Chondrocyte (in vitro differentiated cells): Measurements from ENCODE around the gene HHEX. TPM values are rescaled to one million over a fixed set of nuclear protein-coding genes. Genes with fewer than 3 reads are reported as not detected.

Source experiments
- DNase-seq: peaks from one replicate; pipeline ENCODE4 v3.0.0; 2021; ENCODE audit warnings: mixed read lengths, low spot score
- H3K27ac Mint-ChIP-seq: one replicate; pipeline ENCODE4 v1.8.0; 2021; ENCODE audit warnings: mild to moderate bottlenecking, moderate library complexity, mixed read lengths; ENCODE audit not compliant: unreplicated experiment
- H3K27me3 Mint-ChIP-seq: 2 replicates; pipeline ENCODE4 v1.8.0; 2021; ENCODE audit warnings: low read depth, mixed read lengths
- H3K36me3 Mint-ChIP-seq: 2 replicates; pipeline ENCODE4 v1.8.0; 2021; ENCODE audit warnings: low read depth, mixed read lengths
- H3K4me1 Mint-ChIP-seq: 2 replicates; pipeline ENCODE4 v1.8.0; 2021; ENCODE audit warnings: low read depth, mild to moderate bottlenecking, mixed read lengths
- H3K4me3 Mint-ChIP-seq: one replicate; pipeline ENCODE4 v1.8.0; 2021; ENCODE audit warnings: mild to moderate bottlenecking, moderate library complexity, mixed read lengths; ENCODE audit not compliant: unreplicated experiment
- H3K9me3 Mint-ChIP-seq: 2 replicates; pipeline ENCODE4 v1.8.0; 2021; ENCODE audit warnings: low read depth, mixed read lengths
- CTCF ChIP-seq: fragments of 200-600 bp; sonication (generic); IDR thresholded peaks from 2 replicates; pipeline ENCODE4 v1.5.0; 2021; ENCODE audit warnings: antibody characterized with exemption, mild to moderate bottlenecking, moderate library complexity
- total RNA-seq: library from RNA; stranded (reverse); gene quantifications from 3 replicates; pipeline ENCODE4 v1.2.1, GENCODE V29; 2021

Gene HHEX
- total RNA-seq, 1 donor from 2014 or later, result 0.80 TPM

DNA sequence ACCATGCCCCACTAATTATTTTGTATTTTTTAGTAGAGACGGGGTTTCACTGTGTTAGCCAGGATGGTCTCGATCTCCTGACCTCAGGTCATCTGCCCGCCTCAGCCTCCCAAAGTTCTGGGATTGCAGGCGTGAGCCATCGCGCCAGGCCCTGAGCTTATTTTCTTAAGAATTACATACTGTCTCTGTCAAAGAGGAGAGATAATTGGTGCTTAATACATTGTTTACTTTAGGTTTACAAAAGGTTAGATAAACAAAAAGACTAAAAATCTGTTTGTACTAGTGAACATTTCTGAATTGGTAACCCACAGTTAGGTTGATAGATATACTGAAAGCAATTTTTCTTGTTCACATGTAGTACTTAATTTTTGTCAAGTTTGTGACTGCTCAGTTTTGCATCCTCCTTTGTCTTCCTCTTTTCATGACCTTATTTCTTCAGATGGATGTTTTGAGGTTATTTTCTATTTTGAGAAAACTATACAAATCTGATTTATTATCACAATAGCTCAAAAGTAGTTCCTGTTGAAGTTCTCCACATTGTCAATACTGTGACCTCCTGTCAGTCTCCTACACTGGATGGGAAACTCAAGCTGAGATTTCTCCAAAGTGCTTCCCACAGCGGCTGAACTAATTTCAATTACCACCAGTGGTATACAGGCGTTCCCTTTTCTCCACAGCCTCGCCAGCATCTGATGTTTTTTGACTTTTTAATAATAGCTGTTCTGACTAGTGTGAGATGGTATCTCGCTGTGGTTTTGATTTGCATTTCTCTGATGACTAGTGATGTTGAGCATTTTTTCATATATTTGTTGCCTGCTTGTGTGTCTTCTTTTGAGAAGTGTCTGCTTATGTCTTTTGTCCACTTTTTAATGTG is 22.5 kb downstream of the HHEX start:
- no peak overlapping the region for H3K27ac Mint-ChIP-seq
- DNase-seq, result no peak

GRCh38 chr10:92714152-92714845 is 24.5 kb downstream of the HHEX start:
- Mint-ChIP-seq H3K9me3 (no peaks in the 10 kb centered on the region), H3K4me3 (no peak overlapping the region)

More for the DNA sequence above, 22.5 kb downstream of the HHEX start:
- no peaks in the 10 kb centered on the region for H3K36me3 Mint-ChIP-seq
- no peaks in the 10 kb centered on the region for H3K9me3 Mint-ChIP-seq
- H3K4me3 Mint-ChIP-seq, result no peak overlapping the region
- peaks cover 3% of the 10 kb centered on the region for H3K27me3 Mint-ChIP-seq
- no peaks in the 10 kb centered on the region for H3K4me1 Mint-ChIP-seq
- TF ChIP-seq CTCF, result no peak

DNA sequence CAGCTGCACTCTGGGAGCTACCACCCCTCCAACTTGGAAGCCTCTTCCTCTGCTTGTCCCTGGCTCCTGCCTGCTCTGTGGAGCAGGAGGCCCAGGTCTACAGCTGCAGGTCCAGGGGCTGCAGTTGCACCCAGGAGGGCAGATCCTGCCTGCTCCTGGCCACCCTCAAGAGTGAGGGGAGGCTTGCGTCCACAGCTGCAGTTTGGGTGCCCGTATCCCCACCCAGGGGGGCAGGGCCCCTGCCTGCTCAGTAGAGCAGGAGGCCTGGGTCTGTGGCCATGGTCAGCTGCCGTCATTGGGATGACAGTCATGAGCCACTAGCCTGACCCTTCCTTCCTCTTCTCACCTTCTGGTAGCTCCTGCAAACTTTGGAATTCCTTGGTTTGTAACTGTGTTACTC is 25.1 kb downstream of the HHEX start:
- H3K27ac Mint-ChIP-seq, result no peak overlapping the region
- DNase-seq, result no peak
- H3K36me3 Mint-ChIP-seq, result no peaks in the 10 kb centered on the region
- H3K4me1 Mint-ChIP-seq, result no peaks in the 10 kb centered on the region
- TF ChIP-seq CTCF, result no peak
- no peak overlapping the region for H3K4me3 Mint-ChIP-seq
- H3K9me3 Mint-ChIP-seq, result no peaks in the 10 kb centered on the region
- peaks cover 10% of the 10 kb centered on the region for H3K27me3 Mint-ChIP-seq

More at GRCh38 chr10:92714152-92714845, 24.5 kb downstream of the HHEX start:
- no peak overlapping the region for H3K27ac Mint-ChIP-seq
- TF ChIP-seq CTCF, result no peak
- DNase-seq, result no peak
- no peaks in the 10 kb centered on the region for H3K4me1 Mint-ChIP-seq
- H3K36me3 Mint-ChIP-seq, result no peaks in the 10 kb centered on the region
- H3K27me3 Mint-ChIP-seq, result peaks cover 5% of the 10 kb centered on the region

- DNase-seq, result no peak
- Mint-ChIP-seq H3K4me3 (no peak overlapping the region), H3K36me3 (no peaks in the 10 kb centered on the region), H3K27me3 (peaks cover 18% of the 10 kb centered on the region), H3K27ac (no peak overlapping the region), H3K9me3 (no peaks in the 10 kb centered on the region), H3K4me1 (no peaks in the 10 kb centered on the region)
- TF ChIP-seq CTCF, result no peak
Measured at GRCh38 chr10:92719991-92720830, 30.5 kb downstream of the HHEX start.

- Mint-ChIP-seq H3K4me3 (no peak overlapping the region), H3K27ac (no peak overlapping the region), H3K36me3 (no peaks in the 10 kb centered on the region), H3K27me3 (peaks cover 19% of the 10 kb centered on the region), H3K9me3 (no peaks in the 10 kb centered on the region), H3K4me1 (no peaks in the 10 kb centered on the region)
- no peak for TF ChIP-seq CTCF
- no peak for DNase-seq
Measured at GRCh38 chr10:92720831-92721165, 31.0 kb downstream of the HHEX start.
